ENCODE results near the gene TWIST2. TPM values are rescaled to one million over a fixed set of nuclear protein-coding genes. Genes with fewer than 3 reads are reported as not detected.

Gene TWIST2
- total and polyA plus RNA-seq, 11 donors, result 0.39 to 10.9 (median 1.4) TPM

DNA sequence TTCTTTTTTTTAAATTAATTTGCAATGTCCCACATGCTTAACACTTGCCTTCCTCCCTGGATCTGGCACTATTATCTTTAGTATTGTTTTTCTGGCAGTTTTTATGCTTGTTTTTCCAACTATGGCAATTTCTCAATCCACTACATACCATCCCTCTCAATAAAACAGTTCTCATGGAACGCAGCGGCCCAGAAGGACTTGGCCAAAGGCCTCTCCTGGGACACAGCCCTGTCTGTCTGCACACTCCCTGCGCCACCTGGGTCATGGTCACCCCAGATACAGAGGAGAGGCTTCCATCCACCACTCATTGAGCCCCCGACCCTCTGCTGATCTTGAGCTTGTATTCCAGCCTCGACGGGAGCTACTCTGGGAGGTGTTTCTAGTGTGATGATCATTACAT lies 91.2 kb downstream of the TWIST2 start:
- no peak for TF ChIP-seq POLR2A (IDR thresholded peaks at IDR 0.05)
- TF ChIP-seq, protein P1, sequence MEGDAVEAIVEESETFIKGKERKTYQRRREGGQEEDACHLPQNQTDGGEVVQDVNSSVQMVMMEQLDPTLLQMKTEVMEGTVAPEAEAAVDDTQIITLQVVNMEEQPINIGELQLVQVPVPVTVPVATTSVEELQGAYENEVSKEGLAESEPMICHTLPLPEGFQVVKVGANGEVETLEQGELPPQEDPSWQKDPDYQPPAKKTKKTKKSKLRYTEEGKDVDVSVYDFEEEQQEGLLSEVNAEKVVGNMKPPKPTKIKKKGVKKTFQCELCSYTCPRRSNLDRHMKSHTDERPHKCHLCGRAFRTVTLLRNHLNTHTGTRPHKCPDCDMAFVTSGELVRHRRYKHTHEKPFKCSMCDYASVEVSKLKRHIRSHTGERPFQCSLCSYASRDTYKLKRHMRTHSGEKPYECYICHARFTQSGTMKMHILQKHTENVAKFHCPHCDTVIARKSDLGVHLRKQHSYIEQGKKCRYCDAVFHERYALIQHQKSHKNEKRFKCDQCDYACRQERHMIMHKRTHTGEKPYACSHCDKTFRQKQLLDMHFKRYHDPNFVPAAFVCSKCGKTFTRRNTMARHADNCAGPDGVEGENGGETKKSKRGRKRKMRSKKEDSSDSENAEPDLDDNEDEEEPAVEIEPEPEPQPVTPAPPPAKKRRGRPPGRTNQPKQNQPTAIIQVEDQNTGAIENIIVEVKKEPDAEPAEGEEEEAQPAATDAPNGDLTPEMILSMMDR (IDR thresholded peaks at IDR 0.05), result no peak
- H3K9me3 ChIP-seq, result peaks cover 0 to 10% (median under 1%) of the 10 kb centered on the region in 12 donors
- H3K27me3 ChIP-seq, result no peaks in the 10 kb centered on the region
- no peak overlapping the region for H3K4me3 ChIP-seq
- H3K36me3 ChIP-seq, result no peaks in the 10 kb centered on the region
- H3K4me1 ChIP-seq, result peaks cover 0 to 8% (median 0%) of the 10 kb centered on the region in 12 donors
- ATAC-seq (peak in 3 of 4 donors; percentile 24 to 49 (median 46)), DNase-seq (peak in 3 of 5 donors; percentile 29 to 65 (median 38))
- peak overlapping the region in 6 of 12 donors; percentile 28 to 49 (median 35) for H3K27ac ChIP-seq
- intact Hi-C loops (cut with DNase I), result no loop called here
- WGBS, 4 donors, result 75 to 85% (median 79%) methylated on average over 6 of the region's 6 CpGs

DNA sequence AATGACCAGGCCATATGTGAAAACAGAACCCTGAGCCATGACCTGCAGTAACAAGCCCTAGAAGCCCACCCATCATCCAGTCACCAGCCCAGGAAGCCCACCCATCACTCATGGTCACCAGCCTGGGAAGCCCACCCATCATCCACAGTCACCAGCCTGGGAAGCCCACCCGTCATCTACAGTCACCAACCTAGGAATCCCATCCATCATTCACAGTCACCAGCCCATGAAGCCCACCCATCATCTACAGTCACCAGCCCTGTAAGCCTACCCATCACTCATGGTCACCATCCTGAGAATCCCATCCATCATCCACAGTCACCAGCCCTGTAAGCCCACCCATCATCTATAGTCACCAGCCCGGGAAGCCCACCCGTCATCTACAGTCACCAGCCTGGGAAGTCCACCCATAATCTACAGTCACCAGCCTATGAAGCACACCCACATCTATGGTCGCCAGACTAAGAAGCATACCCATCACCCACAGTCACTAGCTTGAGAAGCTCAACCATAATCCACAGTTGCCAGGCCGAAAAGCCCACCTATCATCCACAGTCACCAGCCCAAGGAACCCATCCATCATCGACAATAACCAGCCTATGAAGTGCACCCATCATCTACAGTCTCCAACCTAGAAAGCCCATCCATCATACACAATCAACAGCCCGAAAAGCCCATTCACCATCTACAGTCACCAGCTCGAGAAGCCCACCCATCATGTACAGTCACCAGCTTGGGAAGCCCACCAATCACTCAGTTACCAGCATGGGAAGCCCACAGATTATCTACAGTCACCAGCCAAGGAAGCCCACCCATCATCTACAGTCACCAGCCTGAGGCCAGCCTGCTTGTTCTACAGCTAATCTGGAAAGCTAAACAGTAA lies 91.9 kb downstream of the TWIST2 start:
- peak overlapping the region in 5 of 12 donors; percentile 28 to 49 (median 40) for H3K27ac ChIP-seq
- intact Hi-C loops (cut with DNase I), result loop anchor here in 1 of 10 donors (10.0 kb wide), 1 partner anchor 155 kb away; no protein-coding TSS in a partner anchor
- H3K4me3 ChIP-seq, result no peak overlapping the region
- DNase-seq (peak in 1 of 5 donors; percentile 13), ATAC-seq (no peak)
- TF ChIP-seq POLR2A (IDR thresholded peaks at IDR 0.05), result no peak
- TF ChIP-seq, protein P1 (IDR thresholded peaks at IDR 0.05), result no peak
- 85 to 91% (median 90%) methylated on average over 8 of the region's 8 CpGs for WGBS, 4 donors
- no peaks in the 10 kb centered on the region for H3K27me3 ChIP-seq
- peaks cover 0 to 8% (median 0%) of the 10 kb centered on the region in 12 donors for H3K4me1 ChIP-seq
- H3K9me3 ChIP-seq, result peaks cover 0 to 4% (median 0%) of the 10 kb centered on the region in 12 donors
- no peaks in the 10 kb centered on the region for H3K36me3 ChIP-seq

DNA sequence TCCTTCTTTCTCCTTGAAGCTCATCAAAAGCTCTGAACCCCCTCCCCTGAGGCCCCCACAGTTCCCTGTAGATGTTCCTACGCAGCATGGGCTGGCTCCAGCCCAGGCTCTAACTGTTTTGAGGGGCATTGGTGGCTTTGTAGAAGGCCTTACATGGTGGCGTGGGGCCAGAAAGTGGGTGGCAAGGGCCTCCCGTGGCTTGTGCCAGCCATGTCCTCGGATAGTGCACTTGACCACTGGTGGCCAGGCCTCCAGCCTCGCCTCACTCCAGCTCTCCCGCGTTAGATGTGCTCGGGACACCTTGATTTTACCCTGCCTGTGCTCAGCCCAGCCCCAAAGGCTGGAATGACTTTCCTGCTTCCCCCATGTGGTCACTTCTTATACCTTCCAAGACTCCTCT lies 92.9 kb downstream of the TWIST2 start:
- Histone ChIP-seq H3K4me3 (no peak overlapping the region), H3K36me3 (no peaks in the 10 kb centered on the region), H3K4me1 (peaks cover 0 to 8% (median 0%) of the 10 kb centered on the region in 12 donors), H3K27me3 (no peaks in the 10 kb centered on the region), H3K9me3 (no peaks in the 10 kb centered on the region), H3K27ac (no peak overlapping the region)
- intact Hi-C loops (cut with DNase I), result loop anchor here in 1 of 10 donors (10.0 kb wide), 1 partner anchor 156 kb away; no protein-coding TSS in a partner anchor
- TF ChIP-seq, protein P1 (IDR thresholded peaks at IDR 0.05), result no peak
- TF ChIP-seq POLR2A (IDR thresholded peaks at IDR 0.05), result no peak
- ATAC-seq (no peak), DNase-seq (peak in 1 of 5 donors; percentile 8)
- WGBS, 4 donors, result 82 to 88% (median 85%) methylated on average over 8 of the region's 8 CpGs

DNA sequence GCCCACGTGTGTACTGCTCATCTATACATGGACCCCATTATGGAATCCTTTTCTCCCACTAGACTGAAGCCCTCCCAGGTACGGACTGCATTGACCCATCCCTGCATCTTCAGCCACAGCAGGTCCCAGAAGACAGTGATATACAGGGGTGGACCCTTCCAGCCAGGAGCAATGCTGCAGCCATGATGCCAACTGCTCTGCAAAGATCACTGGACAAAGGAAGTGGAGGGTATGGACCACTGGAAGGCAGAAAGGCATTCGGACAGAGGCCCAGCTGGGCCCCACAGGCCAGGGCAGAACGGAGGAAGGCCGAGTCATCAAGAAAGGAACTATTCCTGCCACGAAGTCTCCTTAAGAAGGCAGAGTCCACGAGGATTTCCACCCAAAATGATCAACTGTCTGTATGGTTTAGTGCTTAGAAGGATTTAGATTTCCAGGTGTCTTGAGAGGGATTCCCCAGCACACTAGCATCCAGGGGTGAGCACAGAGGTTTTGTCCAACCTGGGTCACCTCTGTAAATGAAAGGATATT lies 93.4 kb downstream of the TWIST2 start:
- Histone ChIP-seq H3K27ac (no peak overlapping the region), H3K4me1 (peaks cover 0 to 8% (median 0%) of the 10 kb centered on the region in 12 donors), H3K9me3 (no peaks in the 10 kb centered on the region), H3K27me3 (no peaks in the 10 kb centered on the region), H3K36me3 (no peaks in the 10 kb centered on the region), H3K4me3 (no peak overlapping the region)
- no peak for ATAC-seq
- intact Hi-C loops (cut with DNase I), result loop anchor here in 1 of 10 donors (10.0 kb wide), 1 partner anchor 157 kb away; no protein-coding TSS in a partner anchor
- TF ChIP-seq, protein P1 (IDR thresholded peaks at IDR 0.05), result no peak
- no peak for TF ChIP-seq POLR2A (IDR thresholded peaks at IDR 0.05)
- DNase-seq, result peak in 1 of 5 donors; percentile 14
- 67 to 81% (median 68%) methylated on average over 7 of the region's 7 CpGs for WGBS, 4 donors
